GM19452 (cell line): ENCODE results near the gene MPC1L.
A peak's percentile ranks its signal among the peaks of the same experiment; 100 is the strongest.
"Not testable (repeated sequence)": the region's sequence is repeated elsewhere in the genome, so short reads cannot be mapped to it uniquely, and the experiment has no call there.

Source experiments
- ATAC-seq: cut with Tn5 transposase; IDR thresholded peaks from one replicate; pipeline ENCODE4 v1.9.1; 2021; ENCODE audit not compliant: unreplicated experiment

Gene MPC1L

GRCh38 chrX:40623139-40623536, at the start of gene MPC1L:
Gene MPC1L (plus strand): TSS chrX:40623428. CDS start chrX:40623566, 138 bp downstream.
- no peak for ATAC-seq

DNA sequence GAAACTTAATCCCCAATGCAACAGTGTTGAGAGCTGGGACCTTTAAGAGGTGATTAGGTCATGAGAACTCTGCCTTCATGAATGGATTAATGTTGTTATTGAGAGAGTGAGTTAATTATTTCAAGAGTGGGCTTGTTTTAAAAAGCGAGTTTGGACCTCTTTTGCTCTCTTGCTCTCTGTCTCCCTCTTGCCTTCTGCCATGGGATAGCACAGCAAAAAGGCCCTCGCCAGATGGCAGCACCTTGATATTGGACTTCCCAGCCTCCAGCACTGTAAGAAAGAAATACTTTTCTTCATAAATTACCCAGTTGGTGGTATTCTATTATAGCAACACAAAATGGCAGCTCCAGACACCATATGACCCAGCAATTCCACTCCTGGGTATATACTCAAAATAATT, 49.5 kb upstream of the MPC1L start:
- ATAC-seq = no peak

DNA sequence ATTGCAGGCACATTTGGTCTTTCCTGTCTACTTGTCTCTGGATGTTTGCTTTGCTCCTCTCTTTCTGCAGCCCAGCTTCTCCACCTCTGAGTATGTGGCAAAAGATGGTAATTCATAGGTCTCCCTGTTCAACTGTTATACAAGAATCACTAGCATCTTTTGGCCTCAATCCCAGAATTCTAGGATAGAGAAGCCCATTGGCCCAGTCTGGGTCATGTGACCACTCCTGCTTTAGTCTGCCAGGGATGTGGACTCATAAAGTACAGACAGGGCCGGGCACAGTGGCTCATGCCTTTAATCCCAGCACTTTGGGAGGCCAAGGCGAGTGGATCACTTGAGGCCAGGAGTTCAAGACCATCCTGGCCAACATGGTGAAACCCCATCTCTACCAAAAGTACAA, 47.8 kb upstream of the MPC1L start:
- ATAC-seq = not testable (repeated sequence)

- no peak for ATAC-seq
These were observed 46.9 kb upstream of the MPC1L start for GRCh38 chrX:40576291-40576690.

- no peak for ATAC-seq
These were observed 45.1 kb upstream of the MPC1L start for GRCh38 chrX:40578039-40578695.

DNA sequence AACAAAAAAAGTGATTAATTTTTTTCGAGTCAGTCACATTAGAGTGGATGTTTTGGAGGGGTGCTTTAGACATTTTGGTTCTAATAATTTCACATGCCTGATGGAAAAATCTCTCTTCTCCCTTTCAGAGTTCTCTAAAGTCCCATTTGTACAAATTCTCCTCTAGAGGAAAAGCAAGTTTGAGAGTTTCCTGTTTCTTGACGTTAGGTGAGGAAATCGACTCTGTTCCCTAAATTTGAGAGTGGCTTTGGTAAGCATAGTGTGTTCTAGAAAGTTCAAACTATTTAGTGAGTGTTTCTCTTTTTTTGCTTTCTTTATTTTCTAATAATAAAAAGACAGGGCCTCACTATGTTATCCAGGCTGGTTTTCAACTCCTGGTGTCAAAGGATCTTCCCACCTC, 44.1 kb upstream of the MPC1L start:
- ATAC-seq = no peak

DNA sequence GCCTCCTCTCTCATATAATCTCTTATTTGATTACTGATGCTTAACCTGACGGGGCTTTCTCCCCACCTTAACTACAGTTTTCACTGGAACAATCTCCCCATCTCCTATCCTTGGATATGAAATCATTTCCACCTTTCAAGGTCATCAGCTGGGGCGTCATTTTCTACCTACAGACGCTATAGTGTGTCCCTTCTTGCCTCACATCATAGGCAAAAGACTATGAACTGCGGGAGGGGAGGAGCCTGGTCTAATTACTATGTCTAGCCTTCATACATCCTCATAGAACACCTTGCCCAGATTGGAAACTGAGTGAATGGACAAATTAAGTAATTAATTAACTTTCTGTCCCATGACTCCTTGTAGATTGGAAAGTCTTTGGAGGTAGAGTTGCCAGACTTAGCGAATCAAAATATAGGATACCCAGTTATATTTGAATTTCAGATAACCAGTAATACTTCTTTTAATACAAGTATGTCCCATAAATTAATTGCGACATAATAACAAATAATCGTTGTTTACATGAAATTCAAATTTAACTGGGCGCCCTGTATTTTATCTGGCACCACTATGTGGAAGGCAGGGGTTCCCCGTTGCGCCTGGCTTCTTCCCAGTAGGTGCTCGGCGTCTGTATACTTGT, 43.2 kb upstream of the MPC1L start:
- ATAC-seq = peak; percentile 46

DNA sequence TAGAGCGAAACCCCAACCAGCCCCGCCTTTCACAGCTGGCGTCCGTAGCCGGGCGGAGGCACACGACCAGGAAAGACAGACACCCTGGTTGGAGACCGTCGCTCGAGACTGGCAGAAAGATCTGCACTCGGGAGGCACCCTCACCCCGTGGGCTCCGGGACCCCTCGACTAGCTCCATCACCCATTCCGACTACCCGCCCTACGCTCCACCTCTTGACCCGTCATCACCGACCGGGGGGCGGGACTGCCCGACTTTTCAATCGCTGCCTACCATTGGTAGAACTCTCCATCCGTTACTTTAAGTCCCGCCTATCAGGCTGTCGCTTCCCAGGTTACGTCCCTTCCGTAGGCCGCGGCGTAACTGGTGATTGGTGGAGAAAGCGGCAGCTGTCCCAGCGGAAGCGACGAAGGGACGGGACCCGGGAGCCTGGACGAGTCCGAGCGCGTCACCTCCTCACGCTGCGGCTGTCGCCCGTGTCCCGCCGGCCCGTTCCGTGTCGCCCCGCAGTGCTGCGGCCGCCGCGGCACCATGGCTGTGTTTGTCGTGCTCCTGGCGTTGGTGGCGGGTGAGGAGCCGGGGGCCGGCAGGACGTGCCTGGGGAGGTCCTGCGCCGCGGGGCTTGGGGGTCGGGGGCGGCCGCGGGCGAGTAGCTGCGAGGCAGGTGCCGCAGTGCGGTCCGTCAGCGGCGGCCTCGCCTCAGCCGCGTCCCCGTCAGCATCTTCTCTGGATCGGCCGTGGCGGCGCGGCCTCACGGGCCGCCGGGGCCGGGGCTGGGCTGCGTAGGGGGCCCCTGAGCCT, 42.5 kb upstream of the MPC1L start, which contains the start of gene ATP6AP2:
Gene ATP6AP2 (plus strand): TSS at position 434 of the 799 bp plus-strand sequence. CDS start 96 bp downstream, at position 530.
- peak; percentile 98 for ATAC-seq

DNA sequence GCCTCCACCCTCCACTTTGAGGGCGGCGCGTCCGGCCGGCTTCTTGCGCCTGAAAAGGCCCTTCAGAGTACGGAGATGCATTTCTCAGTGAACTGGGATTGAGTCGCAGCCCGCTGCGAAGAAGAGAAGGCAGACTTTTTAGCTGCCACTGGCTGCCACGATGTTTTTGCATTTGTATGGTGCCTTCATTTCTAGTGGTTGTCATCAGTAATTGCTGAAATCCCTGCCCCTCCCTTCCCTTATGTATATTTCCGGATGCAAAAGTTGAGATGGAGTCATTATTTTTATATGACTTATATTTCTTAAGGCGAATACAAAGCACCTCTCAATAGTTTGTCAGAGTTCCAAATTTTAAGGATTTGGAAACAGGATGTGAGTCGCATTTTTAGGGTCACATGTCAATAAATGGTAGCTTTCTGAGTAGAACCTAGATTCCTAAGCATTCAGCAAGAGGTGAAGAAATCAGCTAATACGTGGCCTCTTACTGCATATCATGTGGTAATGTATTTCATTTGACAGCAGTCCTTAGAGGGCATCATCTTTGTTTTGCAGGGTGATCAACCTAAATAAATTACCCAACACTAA, 41.8 kb upstream of the MPC1L start:
- no peak for ATAC-seq

DNA sequence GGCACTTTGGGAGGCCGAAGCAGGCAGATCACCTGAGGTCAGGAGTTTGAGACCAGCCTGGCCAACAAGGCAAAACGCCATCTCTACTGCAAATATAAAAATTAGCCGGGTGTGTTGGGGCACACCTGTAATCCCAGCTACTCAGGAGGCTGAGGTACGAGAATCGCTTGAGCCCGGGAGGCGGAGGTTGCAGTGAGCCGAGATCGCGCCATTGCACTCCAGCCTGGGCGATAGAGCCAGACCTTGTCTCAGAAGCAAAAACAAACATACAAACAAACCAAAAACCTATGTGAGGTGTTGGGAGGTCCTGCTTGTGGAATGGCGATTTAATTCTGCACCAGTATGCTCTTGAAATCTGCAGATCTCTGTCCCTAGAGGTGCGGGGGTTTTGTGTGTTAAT, 41.0 kb upstream of the MPC1L start:
- not testable (repeated sequence) for ATAC-seq

- no peak for ATAC-seq
These were observed 40.4 kb upstream of the MPC1L start for GRCh38 chrX:40582811-40583210.

GRCh38 chrX:40587623-40588022, 35.6 kb upstream of the MPC1L start:
- ATAC-seq = not testable (repeated sequence)

DNA sequence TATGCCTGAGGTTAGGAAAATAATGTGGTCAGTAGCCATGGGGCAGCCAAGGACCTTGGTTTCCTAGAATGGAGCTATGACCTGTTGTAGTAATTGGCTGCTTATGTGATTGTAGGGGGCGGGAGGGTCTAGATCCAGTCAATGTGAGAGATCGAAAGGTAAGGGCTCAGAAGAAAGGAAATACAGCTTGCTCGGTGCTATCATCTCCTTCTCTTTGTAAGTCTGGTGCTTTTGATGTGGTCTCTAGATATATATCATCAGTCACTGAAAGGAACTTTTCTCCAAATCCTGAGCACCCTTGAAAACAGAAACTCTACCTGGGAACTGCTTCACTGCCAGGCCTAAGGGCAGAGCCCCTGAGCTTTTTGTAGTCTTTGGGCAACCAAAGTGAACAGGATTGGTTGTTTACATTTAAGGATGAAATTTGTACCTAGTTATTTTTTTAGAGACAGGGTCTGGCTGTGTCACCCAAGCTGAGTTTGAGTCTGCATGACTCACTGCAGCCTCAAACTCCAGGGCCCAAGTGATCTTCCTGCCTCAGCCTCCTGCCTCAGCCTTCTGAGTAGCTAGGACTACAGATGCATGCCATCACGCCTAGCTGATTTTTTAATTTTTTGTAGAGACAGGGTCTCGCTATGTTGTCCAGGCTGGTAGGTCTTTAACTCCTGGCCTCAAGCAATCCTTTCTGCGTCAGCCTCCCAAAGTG, 33.5 kb upstream of the MPC1L start:
- ATAC-seq = not testable (repeated sequence)

DNA sequence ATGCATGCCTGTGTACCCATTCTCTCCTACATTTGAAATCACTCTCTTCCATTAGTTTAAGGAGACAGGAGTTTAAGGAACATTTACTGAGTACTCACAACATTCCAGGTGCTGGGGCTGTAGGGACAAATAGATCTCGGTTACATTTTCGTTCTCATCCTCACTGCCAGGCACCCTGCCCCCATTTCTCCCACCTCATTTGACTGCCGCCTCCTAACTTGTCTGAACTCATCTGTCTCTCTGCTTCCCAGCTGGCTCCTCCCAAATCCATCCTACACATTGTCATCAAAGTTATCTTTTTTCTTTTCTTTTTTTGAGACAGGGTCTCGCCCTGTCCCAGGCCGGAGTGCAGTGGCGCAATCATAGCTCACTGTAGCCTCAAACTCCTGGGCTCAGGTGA, 19.8 kb upstream of the MPC1L start:
- ATAC-seq = no peak

DNA sequence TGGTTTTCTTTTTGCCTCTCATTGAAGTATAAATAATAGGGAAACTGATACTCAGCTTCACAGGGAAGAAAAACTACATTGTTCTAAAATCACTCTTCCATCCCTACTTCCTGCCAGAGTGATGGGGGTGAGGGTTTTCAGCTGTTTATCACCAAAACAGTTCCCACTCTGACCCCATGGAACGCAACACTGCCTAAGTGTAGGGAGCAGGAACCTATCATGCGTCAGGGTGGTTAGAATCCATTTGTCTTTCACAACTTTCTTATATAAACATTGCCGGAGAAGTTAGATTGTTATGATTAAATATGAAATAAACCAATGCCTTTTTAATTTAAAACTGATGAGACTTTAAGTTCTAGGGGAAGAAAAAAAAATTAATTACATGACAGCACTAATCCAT, 15.8 kb upstream of the MPC1L start:
- ATAC-seq = no peak

DNA sequence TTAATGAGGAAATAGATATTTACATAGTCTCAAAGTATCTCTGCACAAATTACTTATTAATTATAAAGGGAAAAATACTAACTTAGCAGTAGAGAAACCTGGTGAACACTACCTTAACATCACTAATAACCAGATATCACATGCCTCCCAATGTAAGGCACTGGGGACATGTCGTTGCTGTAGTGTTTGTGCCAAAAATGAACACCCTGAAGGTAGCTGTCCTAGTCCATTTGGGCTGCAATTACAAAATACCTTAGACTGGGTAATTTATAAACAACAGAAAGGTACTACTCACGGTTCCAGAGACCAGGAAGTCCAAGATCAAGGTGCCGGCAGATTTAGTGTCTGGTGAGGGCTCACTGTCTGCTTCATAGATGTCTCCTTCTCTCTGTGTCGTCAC, 10.7 kb upstream of the MPC1L start:
- ATAC-seq = no peak

DNA sequence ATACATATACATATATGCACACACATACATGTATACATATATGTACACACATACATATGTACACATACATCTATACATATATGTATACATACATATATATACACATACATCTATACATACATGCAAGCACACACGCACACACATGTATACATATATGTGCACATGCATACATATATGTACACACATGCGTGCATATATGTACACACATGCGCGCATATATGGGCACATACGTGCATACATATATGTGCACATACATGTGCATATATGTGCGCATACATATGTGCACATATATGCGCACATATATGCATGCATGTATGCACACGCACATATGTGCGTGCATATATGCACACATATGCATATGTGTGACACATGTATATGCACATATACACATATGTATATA, 7.3 kb upstream of the MPC1L start:
- ATAC-seq = no peak

- ATAC-seq = no peak
These were observed 5.7 kb upstream of the MPC1L start for GRCh38 chrX:40617566-40617965.

DNA sequence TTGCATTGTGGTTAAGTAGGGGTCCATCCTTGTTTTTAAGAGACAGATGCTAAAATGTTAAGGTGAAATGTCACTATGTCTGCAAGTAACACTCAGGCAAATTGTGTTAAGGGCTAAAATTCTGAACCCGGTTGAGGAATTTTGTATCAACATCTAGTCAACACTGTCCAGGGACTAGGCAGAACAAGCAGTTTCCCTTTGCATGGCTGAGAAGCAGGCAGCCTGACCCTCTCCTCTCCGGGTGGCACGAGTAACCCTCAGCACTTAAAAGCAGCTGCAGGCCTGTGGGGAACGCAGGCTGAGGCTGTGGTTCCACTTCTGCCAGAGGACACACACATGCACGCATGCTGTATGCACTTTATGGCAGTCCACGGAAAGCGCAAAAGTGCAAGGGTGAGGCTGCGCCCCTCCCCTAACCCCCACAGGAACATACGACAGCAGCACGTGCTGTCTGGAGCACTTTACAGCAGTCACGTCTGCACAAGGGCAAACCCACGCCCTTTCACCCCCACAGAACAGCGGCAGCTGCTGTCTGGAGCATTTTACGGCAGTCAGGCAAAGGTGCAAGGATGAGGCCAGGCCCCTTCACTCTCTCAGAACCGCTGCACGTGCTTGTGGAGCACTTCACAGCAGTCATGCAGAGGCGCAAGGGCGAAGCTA, 619 bp upstream of the MPC1L start:
- no peak for ATAC-seq

- no peak for ATAC-seq
These were observed 437 bp downstream of the MPC1L start for GRCh38 chrX:40623665-40624064.
